HepG2 (cell line): Measurements from ENCODE around the gene TBC1D22A. TPM values are rescaled to one million over a fixed set of nuclear protein-coding genes. Genes with fewer than 3 reads are reported as not detected.

Source experiments
- ATAC-seq: fragments of 200-7000 bp; cut with Tn5 transposase; 3 replicates; pipeline ENCODE4 v1.9.1; 2020; ENCODE audit warnings: mild to moderate bottlenecking, moderate library complexity
- BruUV-seq: library from RNA; stranded (reverse); fragments of 400-500 nt; replicated peaks from 2 replicates; lab custom pipeline; 2021; lab: Mats Ljungman, UMichigan
- CTCF ChIA-PET: fragments of 300-600 bp; formaldehyde crosslinking; extraction: SDS; loops from one replicate; lab custom pipeline; 2021; ENCODE audit warnings: low total read pairs, inconsistent platforms, low intra/inter-chr PET ratio; lab: Yijun Ruan, JAX
- POLR2A ChIA-PET: fragments of 350-600 bp; sonication (Branson Sonifier 250); formaldehyde crosslinking; loops from one replicate; lab custom pipeline; 2020; ENCODE audit warnings: antibody characterized with exemption, inconsistent platforms; lab: Yijun Ruan, JAX
- DNase-seq: peaks from one replicate; pipeline ENCODE4 v3.0.0-alpha.2; 2015; ENCODE audit warnings: low spot score
- FAIRE-seq: peaks from 3 replicates; lab custom pipeline; 2011; peaks lifted over from hg19 to GRCh38; lab: Jason Lieb, UNC
- H2AFZ ChIP-seq: one replicate; pipeline ENCODE4 v1.6.1; 2011; ENCODE audit warnings: low read length, inconsistent platforms
- H3K27ac ChIP-seq: fragments of 300-600 bp; 3 replicates; pipeline ENCODE4 v1.8.0; 2011; ENCODE audit warnings: mixed run types, mild to moderate bottlenecking, mixed read lengths, low read length, inconsistent platforms; ENCODE audit not compliant: insufficient read depth; ENCODE audit errors: extremely low read length
- H3K27me3 ChIP-seq, 2 experiments: fragments of 200-600 bp in 1 of 2; 2 replicates in 1 of 2; 3 replicates in 1 of 2; pipeline versions ENCODE4 v1.6.0 to v1.8.0; 2011; ENCODE audit warnings: low read length in 2 of 2, mild to moderate bottlenecking in 2 of 2, moderate library complexity in 2 of 2, inconsistent platforms in 1 of 2; ENCODE audit not compliant: insufficient read depth in 2 of 2, control insufficient read depth in 1 of 2
- H3K36me3 ChIP-seq, 2 experiments: fragments of 200-600 bp in 1 of 2; replicated peaks in 1 of 2; 2 replicates in 1 of 2; 3 replicates in 1 of 2; pipeline versions ENCODE4 v1.5.1 to v1.8.0; 2011; ENCODE audit warnings: low read length in 2 of 2, inconsistent platforms in 1 of 2; ENCODE audit not compliant: insufficient read depth in 2 of 2, control insufficient read depth in 1 of 2
- H3K4me1 ChIP-seq: 2 replicates; pipeline ENCODE4 v1.5.1; 2012; ENCODE audit warnings: low read length, inconsistent platforms; ENCODE audit not compliant: insufficient read depth
- H3K4me2 ChIP-seq: 2 replicates; pipeline ENCODE4 v1.6.0; 2011; ENCODE audit warnings: low read depth, low read length, inconsistent platforms
- H3K4me3 ChIP-seq, 3 experiments: fragments of 200-600 bp in 1 of 3; sonication (generic), shearing (Covaris generic) in 1 of 3; replicated peaks in 1 of 3; 2 replicates each; pipeline ENCODE4 v1.5.1; 2011 to 2016; ENCODE audit warnings: low read length in 3 of 3, inconsistent platforms in 2 of 3, low read depth in 2 of 3, mild to moderate bottlenecking in 2 of 3, control low read depth in 1 of 3, mixed read lengths in 1 of 3; ENCODE audit not compliant: insufficient read depth in 1 of 3
- H3K79me2 ChIP-seq: one replicate; pipeline ENCODE4 v1.6.1; 2011; ENCODE audit warnings: low read length, inconsistent platforms; ENCODE audit not compliant: insufficient read depth
- H3K9ac ChIP-seq: 2 replicates; pipeline ENCODE4 v1.6.0; 2011; ENCODE audit warnings: mild to moderate bottlenecking, low read depth, low read length, inconsistent platforms; ENCODE audit not compliant: insufficient read depth
- H3K9me3 ChIP-seq: 2 replicates; pipeline ENCODE4 v1.5.1; 2012; ENCODE audit warnings: mild to moderate bottlenecking, low read length
- H4K20me1 ChIP-seq: 2 replicates; pipeline ENCODE4 v1.6.0; 2011; ENCODE audit warnings: inconsistent platforms, mild to moderate bottlenecking, low read length, moderate library complexity; ENCODE audit not compliant: insufficient read depth
- BRCA1 ChIP-seq: sonication (generic); formaldehyde crosslinking; IDR thresholded peaks from 2 replicates; pipeline ENCODE4 v1.4.0; 2020; ENCODE audit warnings: missing genetic modification reagents
- BRD4 ChIP-seq: sonication (generic); formaldehyde crosslinking; IDR thresholded peaks from 2 replicates; pipeline ENCODE4 v1.4.0; 2020; ENCODE audit warnings: missing genetic modification reagents
- GATAD2A ChIP-seq: IDR thresholded peaks from 2 replicates; pipeline ENCODE4 v1.6.1; 2016
- KDM1A ChIP-seq: IDR thresholded peaks from 2 replicates; pipeline ENCODE4 v1.6.1; 2016; ENCODE audit warnings: missing compliant biosample characterization
- NAIF1 ChIP-seq: sonication (generic); formaldehyde crosslinking; IDR thresholded peaks from 2 replicates; pipeline ENCODE4 v1.5.0; 2020; ENCODE audit warnings: mild to moderate bottlenecking, missing genetic modification reagents, borderline replicate concordance
- PATZ1 ChIP-seq: sonication (generic); formaldehyde crosslinking; IDR thresholded peaks from 2 replicates; pipeline ENCODE4 v1.4.0; 2020; ENCODE audit warnings: missing genetic modification reagents
- PTBP1 ChIP-seq: fragments of 200-400 bp; formaldehyde crosslinking; IDR thresholded peaks from 2 replicates; pipeline ENCODE4 v1.6.1; 2018; ENCODE audit warnings: low read length, low read depth; ENCODE audit not compliant: poor library complexity, severe bottlenecking
- ZBTB2 ChIP-seq: sonication (generic); formaldehyde crosslinking; IDR thresholded peaks from 2 replicates; pipeline ENCODE4 v1.8.0; 2022; ENCODE audit warnings: low read depth, missing genetic modification reagents
- ZNF234 ChIP-seq: sonication (generic); formaldehyde crosslinking; conservative IDR thresholded peaks from 2 replicates; pipeline ENCODE4 v1.5.1; 2020; ENCODE audit warnings: mild to moderate bottlenecking, missing genetic modification reagents
- ZNF484 ChIP-seq: sonication (generic); formaldehyde crosslinking; IDR thresholded peaks from 2 replicates; pipeline ENCODE4 v1.5.1; 2020; ENCODE audit warnings: mild to moderate bottlenecking, low read depth, missing genetic modification reagents, borderline replicate concordance
- ZNF564 ChIP-seq: sonication (generic); formaldehyde crosslinking; IDR thresholded peaks from 2 replicates; pipeline ENCODE4 v1.8.1; 2023; ENCODE audit warnings: mild to moderate bottlenecking, missing genetic modification reagents
- ZNF629 ChIP-seq: sonication (generic); formaldehyde crosslinking; conservative IDR thresholded peaks from 2 replicates; pipeline ENCODE4 v1.5.0; 2020; ENCODE audit warnings: missing genetic modification reagents
- ZNF75D ChIP-seq: sonication (generic); formaldehyde crosslinking; IDR thresholded peaks from 2 replicates; pipeline ENCODE4 v1.8.1; 2023; ENCODE audit warnings: missing genetic modification reagents, mild to moderate bottlenecking, borderline replicate concordance
- WGBS: methylation state at CpG from one replicate; pipeline ENCODE4 v1.1.6; 2017; ENCODE audit warnings: low lambda C conversion rate; 5-methylcytosine and 5-hydroxymethylcytosine counted together
- in situ Hi-C: cut with HindIII; loops from 2 replicates; pipeline ENCODE4 v1.10.0; 2017; ENCODE audit warnings: low pct_unique_long_range_greater_than_20kb; ENCODE audit not compliant: extremely low pct_ligation_motif_present
- intact Hi-C: fragments of 100-400 bp; cut with micrococcal nuclease; formaldehyde crosslinking; loops from one replicate; pipeline ENCODE4 v1.10.0; 2022; ENCODE audit not compliant: unreplicated experiment
- polyA plus RNA-seq, 8 experiments: library from polyadenylated mRNA; depleted of rRNA in 3 of 8; stranded (reverse) in 7 of 8; unstranded in 1 of 8; fragments of >200 nt; fragmentation: Illumina TruSeq in 4 of 8; extraction: Trizol in 4 of 8; gene quantifications; 2 replicates each; pipeline versions ENCODE4 v1.2.1 to v1.2.3, GENCODE V29; 2011 to 2016; ENCODE audit warnings: low read depth in 4 of 8, missing spikeins in 1 of 8, mixed read lengths in 1 of 8; ENCODE audit not compliant: insufficient read depth in 1 of 8
- total RNA-seq, 5 experiments: library from RNA; depleted of rRNA; stranded (reverse); fragments of >200 nt; fragmentation: Illumina TruSeq; extraction: Trizol; gene quantifications; 2 replicates each; pipeline ENCODE4 v1.2.3, GENCODE V29; 2016; ENCODE audit warnings: low read depth in 1 of 5

TBC1D22A gene
- total and polyA plus RNA-seq, 2 of the 13 experiments (the other 11 are each of a cell fraction or from before 2014, with no cell fraction given), result 17.3 to 18.0 TPM

- Histone ChIP-seq H3K36me3 (peaks cover 6 to 14% of the 10 kb centered on the region in 2 experiments; a peak in 3 of 5 replicates), H4K20me1 (no peaks in the 10 kb centered on the region), H3K27me3 (no peaks in the 10 kb centered on the region)
- DNase-seq (no peak), FAIRE-seq (no peak)
- ChIA-PET CTCF (no interaction called here), POLR2A (no interaction called here)
- no peak for TF ChIP-seq PATZ1 (CRISPR knock-in tag)
- no peak for TF ChIP-seq ZNF234 (CRISPR knock-in tag)
- TF ChIP-seq GATAD2A (CRISPR knock-in tag), result no peak
- TF ChIP-seq NAIF1, result no peak
- no peak for TF ChIP-seq BRD4 (CRISPR knock-in tag)
- no peak for TF ChIP-seq ZBTB2 (CRISPR knock-in tag)
- no peak for TF ChIP-seq KDM1A (CRISPR knock-in tag)
- no peak for TF ChIP-seq ZNF75D (CRISPR knock-in tag)
- TF ChIP-seq PTBP1, result no peak
- TF ChIP-seq ZNF629 (CRISPR knock-in tag), result no peak
- no peak for TF ChIP-seq ZNF484 (CRISPR knock-in tag)
- no peak for TF ChIP-seq BRCA1 (CRISPR knock-in tag)
- no peak for TF ChIP-seq ZNF564
- TF ChIP-seq, all 625 proteins: peak for 0
- no peak overlapping the region for H3K9ac ChIP-seq
- no peak for ATAC-seq
- no TSS peak for BruUV-seq
- in situ Hi-C loops, result no loop called here
- 85% methylated on average over 9 of the region's 15 CpGs for WGBS
- H3K79me2 ChIP-seq, result no peaks in the 10 kb centered on the region
- no peak overlapping the region for H3K4me2 ChIP-seq
- H3K9me3 ChIP-seq, result no peaks in the 10 kb centered on the region
- H3K4me1 ChIP-seq, result no peaks in the 10 kb centered on the region
- H3K27ac ChIP-seq, result no peak overlapping the region
- no peak overlapping the region for H2AFZ ChIP-seq
- H3K4me3 ChIP-seq, result no peak overlapping the region
- intact Hi-C loops, result no loop called here
These were observed 293.5 kb downstream of the TBC1D22A start for GRCh38 chr22:47055921-47056320.
